ES-I3 (cell line): ENCODE results near the gene SYCE3.

Source experiments
- H3K36me3 ChIP-seq: 2 replicates; pipeline ENCODE4 v1.6.1; 2013; ENCODE audit warnings: mild to moderate bottlenecking, low read length, control low read depth, moderate library complexity; ENCODE audit not compliant: insufficient read depth
- H3K4me1 ChIP-seq: 2 replicates; pipeline ENCODE4 v1.6.1; 2013; ENCODE audit warnings: mild to moderate bottlenecking, control low read depth, low read length; ENCODE audit not compliant: insufficient read depth
- H3K9ac ChIP-seq: 2 replicates; pipeline ENCODE4 v1.6.1; 2013; ENCODE audit warnings: low read depth, mild to moderate bottlenecking, low read length, moderate library complexity
- H3K9me3 ChIP-seq: 2 replicates; pipeline ENCODE4 v1.6.1; 2013; ENCODE audit warnings: mild to moderate bottlenecking, low read length, moderate library complexity; ENCODE audit not compliant: control insufficient read depth, insufficient read depth

The SYCE3 gene

DNA sequence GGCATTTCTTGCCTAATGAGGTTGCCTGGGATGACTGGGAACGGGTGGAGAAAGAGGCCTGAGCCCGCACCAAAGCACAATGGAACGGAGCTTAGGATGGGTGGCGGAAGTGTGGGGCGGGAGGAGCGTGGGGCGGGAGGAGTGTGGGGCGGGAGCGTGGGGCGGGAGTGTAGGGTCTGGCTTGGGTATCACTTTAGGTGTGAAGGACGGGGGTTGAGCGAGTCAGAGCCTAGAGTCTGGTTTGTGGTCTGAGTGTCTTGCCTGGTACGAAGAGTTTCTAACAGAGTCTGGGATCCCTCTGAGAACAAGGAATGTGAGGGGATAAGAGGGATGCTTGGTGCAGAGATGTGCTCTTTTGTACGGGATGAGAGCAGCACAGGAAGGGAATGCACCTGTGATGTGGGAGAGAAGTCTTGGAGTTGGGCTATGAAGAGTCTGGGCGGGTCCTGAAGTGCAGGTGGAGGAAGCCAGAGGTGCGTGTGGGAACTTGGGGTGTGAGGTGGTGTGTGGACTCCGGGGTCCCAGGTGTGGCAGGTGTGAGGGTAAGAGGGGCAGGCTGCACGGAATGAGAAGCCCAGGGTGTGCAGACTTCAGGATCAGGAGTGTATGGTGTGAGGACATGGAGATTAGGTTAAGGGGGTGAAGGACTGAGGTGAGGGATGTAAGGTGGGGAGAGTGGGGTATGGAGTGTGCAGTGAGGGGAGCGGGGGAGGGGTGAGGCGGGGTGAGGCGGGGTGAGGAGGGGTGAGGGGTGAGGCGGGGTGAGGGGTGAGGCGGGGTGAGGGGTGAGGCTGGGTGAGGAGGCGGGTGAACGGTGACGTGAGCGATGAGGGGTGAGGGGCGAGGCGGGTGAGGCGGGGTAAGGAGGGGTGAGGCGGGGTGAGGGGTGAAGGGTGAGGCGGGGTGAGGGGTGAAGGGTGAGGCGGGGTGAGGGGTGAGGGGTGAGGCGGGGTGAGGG, 1.0 kb downstream of the SYCE3 start:
- no peak overlapping the region for H3K9ac ChIP-seq
- H3K9me3 ChIP-seq = no peaks in the 10 kb centered on the region
- H3K36me3 ChIP-seq = no peaks in the 10 kb centered on the region
- no peaks in the 10 kb centered on the region for H3K4me1 ChIP-seq

DNA sequence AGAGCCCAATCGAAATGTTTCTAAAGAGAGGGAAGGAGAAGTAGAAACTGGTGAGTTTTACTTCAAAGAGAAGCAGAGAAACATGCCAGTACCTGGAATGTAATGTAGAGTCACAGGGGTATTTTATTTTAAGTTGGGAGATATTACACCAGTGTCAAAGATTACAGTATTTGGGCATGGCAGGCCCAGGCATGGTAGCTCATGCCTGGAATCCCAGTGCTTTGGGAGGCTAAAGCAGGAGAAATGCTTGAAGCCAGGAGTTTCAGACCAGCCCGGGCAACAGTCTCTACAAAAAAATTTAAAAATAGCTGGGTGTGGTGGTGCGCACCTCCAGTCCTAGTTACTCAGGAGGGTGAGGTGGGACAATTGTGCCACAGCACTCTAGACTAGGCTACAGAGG, 2.7 kb downstream of the SYCE3 start:
- no peaks in the 10 kb centered on the region for H3K4me1 ChIP-seq
- no peak overlapping the region for H3K9ac ChIP-seq
- H3K36me3 ChIP-seq = no peaks in the 10 kb centered on the region
- H3K9me3 ChIP-seq = no peaks in the 10 kb centered on the region

DNA sequence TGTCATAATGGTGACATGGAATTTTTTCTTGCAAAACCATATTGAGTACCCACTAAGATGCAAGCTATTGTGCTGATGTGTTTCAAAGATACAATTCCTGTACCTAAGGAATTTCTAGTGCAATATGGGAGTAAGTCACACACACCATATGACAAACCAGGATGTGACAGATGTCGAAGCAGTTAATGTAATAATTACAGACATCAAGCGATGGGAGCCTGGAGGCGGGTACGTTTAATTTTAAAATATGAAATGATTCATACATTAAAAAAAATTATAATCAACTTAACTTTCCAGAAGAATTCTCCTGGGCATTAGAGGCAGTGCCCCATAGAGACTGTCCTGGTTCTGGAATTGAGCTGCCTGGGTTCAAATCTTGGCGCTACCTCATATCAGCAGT, 6.0 kb downstream of the SYCE3 start:
- no peaks in the 10 kb centered on the region for H3K9me3 ChIP-seq
- no peak overlapping the region for H3K9ac ChIP-seq
- no peaks in the 10 kb centered on the region for H3K36me3 ChIP-seq
- H3K4me1 ChIP-seq = no peaks in the 10 kb centered on the region

DNA sequence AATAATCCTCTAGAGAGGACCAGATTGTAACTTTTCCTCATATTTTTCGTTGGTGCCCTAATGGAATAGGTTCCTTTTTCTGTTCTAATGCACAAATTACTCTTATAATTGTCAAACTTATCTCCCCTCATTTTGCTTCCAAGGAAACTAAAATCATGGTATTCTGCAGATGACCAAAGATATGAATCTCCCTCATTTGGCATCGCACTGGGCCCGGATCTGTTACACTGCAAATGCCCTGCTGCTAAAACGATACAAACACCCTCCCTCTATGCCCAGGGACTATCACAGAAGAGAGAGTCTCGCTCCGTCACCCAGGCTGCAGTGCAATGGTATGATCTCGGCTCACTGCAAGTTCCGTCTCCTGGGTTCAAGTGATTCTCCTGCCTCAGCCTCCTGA, 9.4 kb downstream of the SYCE3 start:
- H3K9me3 ChIP-seq = no peaks in the 10 kb centered on the region
- H3K36me3 ChIP-seq = no peaks in the 10 kb centered on the region
- no peaks in the 10 kb centered on the region for H3K4me1 ChIP-seq
- no peak overlapping the region for H3K9ac ChIP-seq

DNA sequence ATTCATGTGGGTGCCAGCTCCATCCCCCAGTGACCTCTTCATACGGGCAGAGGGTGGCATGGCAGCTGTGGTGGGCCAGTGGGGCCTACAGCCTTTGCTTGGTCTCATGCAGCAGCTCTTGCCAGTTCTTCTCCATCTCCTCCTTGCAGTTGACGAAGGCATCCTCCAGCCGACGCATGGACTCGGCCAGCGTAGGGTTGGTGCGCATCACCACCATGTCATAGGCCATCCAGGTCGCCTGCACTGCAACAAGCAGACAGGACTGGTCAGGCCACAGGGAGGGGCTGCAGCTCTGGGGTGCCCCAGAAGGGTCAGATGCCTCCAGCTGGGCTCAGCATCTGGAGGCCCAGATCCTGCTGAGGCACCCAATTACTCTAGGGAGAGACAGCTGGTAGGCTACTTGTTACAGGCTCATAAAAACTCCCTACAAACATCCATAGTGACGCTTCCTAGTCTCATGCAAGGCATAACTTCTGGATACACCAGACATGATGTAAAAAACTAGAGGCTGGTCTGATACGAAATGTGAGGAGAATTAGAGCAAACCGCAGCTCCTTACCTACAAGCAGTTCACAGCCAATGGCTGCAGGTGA, 11.5 kb downstream of the SYCE3 start:
- Histone ChIP-seq H3K9ac (no peak overlapping the region), H3K9me3 (no peaks in the 10 kb centered on the region), H3K4me1 (no peaks in the 10 kb centered on the region), H3K36me3 (no peaks in the 10 kb centered on the region)

DNA sequence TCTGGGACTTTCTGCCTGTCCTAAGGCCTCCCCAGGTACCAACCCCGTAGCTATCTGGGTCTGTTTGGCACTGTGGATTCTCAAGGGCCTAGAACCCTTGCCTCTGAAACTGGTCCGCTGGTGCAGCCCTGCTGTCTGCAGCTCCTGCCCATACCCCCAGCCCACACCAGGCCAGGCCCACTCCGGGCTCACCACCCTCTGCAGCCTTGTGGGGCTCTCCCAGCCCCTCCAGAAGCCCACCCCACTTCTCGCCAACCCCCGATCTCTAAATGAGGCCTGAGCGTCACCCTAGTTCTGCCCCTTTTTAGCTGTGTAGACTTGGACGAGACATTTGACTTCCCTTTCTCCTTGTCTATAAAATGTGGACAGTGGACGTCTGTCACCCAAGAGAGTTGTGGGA, 12.3 kb downstream of the SYCE3 start:
- no peaks in the 10 kb centered on the region for H3K36me3 ChIP-seq
- no peaks in the 10 kb centered on the region for H3K9me3 ChIP-seq
- no peaks in the 10 kb centered on the region for H3K4me1 ChIP-seq
- H3K9ac ChIP-seq = no peak overlapping the region

DNA sequence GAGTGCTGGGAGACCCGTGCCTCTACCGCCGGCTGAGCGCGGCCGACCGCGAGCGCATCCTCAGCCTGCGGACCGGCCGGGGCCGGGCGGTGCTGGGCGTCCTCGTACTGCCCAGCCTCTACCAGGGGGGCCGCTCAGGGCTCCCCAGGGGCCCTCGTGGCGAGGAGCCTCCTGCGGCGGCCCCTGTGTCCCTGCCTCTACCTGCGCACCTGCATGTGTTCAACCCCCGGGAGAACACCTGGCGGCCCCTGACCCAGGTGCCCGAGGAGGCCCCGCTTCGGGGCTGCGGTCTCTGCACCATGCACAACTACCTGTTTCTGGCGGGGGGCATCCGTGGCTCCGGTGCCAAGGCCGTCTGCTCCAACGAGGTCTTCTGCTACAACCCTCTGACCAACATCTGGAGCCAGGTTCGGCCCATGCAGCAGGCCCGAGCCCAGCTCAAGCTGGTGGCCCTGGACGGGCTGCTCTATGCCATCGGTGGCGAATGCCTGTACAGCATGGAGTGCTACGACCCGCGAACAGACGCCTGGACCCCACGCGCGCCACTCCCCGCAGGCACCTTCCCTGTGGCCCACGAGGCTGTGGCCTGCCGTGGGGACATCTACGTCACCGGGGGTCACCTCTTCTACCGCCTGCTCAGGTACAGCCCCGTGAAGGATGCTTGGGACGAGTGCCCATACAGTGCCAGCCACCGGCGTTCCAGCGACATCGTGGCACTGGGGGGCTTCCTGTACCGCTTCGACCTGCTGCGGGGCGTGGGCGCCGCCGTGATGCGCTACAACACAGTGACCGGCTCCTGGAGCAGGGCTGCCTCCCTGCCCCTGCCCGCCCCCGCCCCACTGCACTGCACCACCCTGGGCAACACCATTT, 13.6 kb downstream of the SYCE3 start:
- Histone ChIP-seq H3K36me3 (no peaks in the 10 kb centered on the region), H3K9ac (no peak overlapping the region), H3K9me3 (no peaks in the 10 kb centered on the region), H3K4me1 (no peaks in the 10 kb centered on the region)

DNA sequence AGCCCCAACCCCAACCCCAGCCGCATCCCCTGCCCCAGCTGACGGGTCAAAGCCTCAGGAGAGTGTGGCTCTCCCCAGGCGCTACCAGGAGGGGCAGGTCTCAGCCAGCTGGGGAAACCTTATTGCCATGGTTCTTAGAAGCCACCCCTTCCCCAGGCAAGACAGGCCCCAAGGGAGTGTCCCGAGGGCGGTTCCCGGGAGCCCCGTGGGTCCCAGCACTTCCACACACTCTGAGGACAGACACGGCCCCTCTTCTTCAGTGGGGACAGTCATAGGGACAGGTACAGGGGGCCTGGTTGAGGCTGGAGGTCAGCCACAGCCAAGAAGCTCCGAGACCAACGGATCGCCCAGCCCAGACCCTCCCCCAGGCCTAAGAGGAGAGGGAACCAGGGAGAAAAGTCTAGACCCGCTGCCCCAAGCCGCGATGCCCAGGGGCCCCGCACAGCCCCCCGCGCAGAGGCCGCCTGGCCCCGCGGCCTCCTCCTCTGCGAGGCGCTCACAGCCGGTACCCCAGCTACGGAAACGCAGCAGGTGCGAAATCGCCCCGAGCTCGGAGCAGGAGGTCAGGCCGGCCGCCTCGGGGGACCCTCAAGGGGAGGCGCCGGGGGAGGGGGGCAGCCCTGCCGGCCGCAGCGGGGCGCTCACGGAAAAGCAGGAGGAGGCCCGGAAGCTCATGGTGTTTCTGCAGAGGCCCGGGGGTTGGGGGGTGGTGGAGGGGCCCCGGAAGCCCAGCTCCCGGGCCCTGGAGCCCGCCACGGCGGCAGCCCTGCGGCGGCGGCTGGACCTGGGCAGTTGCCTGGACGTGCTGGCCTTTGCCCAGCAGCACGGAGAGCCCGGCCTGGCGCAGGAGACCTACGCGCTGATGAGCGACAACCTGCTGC, 14.4 kb downstream of the SYCE3 start:
- H3K9ac ChIP-seq = no peak overlapping the region
- no peaks in the 10 kb centered on the region for H3K9me3 ChIP-seq
- no peaks in the 10 kb centered on the region for H3K4me1 ChIP-seq
- H3K36me3 ChIP-seq = no peaks in the 10 kb centered on the region

DNA sequence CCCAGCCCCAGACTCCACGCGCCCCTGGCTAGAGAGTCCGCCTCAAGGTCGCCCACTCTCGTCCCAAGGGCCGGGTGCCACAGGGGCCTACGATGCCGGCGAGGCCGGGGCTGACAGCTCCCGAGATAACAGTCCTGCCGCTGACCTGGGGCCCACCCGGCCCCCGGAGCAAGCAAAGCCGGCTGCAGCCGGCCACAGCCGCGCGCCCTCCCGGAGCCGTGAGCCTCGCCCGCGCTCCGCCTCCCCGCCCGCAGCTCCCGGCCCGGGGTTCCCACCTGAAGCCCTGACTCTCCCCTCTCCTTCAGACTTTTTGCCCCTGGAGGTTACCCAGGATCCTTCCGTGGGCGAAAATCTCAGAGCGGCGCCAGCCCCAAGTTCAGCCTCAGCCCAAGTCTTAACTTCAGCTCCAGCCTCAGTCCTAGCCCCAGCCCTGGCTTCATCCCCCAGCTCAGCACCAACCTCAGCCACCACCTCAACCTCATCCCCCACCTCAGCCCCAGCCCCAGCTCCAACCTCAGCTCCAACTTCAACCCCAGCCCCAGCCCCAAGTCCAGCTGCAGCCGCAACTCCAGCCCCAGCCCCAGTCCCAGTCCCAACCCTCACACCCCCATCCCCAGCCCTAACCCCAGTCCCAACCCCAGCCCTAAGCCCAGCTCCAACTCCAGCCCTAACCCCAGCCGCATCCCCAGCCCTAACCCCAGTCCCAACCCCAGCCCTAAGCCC, 15.3 kb downstream of the SYCE3 start:
- Histone ChIP-seq H3K9ac (no peak overlapping the region), H3K36me3 (no peaks in the 10 kb centered on the region), H3K4me1 (no peaks in the 10 kb centered on the region)

DNA sequence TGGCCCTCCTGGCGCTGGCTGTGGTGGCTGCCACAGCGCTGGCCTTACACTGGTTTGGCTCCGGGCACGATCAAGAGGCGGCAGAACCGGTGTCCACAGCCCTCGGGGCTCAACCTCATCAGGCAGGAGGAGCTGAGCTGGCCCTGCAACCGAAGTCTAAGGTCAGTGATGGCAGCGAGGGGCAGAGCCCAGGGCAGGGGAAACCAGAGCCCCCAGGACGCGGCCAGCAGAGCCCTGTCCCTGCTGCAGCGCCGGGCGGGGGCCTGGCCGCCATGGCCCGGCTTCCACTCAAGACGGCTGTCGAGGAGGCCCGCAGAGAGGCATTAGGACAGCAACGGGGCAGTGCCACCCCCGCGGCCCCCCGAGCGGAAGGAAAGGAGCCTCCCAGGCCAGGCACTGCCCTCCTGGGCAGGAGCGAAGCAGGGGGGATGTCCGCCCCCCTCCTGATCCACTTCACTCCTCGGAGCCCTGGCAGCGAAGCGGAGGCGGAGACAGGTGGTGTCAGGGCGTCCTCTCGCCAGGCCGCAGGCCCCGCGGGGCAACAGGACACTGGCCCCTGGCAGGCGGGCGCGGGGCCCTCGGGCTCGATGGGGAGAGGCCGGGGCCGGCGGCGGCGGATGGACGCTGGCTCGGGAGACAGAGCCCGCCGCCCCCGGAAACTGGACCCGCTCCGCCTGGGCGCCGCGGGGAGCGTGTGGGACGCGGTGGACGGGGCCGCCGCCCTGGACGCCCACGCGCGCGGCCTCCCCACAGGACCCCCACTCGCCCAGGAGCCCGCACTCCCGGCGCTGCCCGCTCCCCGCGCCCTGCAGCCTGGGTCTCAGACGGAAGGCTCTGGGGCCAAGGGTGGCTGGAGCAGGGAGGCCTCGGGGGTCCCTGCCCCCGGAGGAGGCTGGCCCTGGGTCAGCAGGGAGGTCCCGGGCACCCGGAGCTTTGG, 16.1 kb downstream of the SYCE3 start:
- Histone ChIP-seq H3K36me3 (no peaks in the 10 kb centered on the region), H3K9me3 (no peaks in the 10 kb centered on the region), H3K9ac (no peak overlapping the region), H3K4me1 (no peaks in the 10 kb centered on the region)

More for the DNA sequence above, 15.3 kb downstream of the SYCE3 start:
- H3K9me3 ChIP-seq = no peaks in the 10 kb centered on the region

DNA sequence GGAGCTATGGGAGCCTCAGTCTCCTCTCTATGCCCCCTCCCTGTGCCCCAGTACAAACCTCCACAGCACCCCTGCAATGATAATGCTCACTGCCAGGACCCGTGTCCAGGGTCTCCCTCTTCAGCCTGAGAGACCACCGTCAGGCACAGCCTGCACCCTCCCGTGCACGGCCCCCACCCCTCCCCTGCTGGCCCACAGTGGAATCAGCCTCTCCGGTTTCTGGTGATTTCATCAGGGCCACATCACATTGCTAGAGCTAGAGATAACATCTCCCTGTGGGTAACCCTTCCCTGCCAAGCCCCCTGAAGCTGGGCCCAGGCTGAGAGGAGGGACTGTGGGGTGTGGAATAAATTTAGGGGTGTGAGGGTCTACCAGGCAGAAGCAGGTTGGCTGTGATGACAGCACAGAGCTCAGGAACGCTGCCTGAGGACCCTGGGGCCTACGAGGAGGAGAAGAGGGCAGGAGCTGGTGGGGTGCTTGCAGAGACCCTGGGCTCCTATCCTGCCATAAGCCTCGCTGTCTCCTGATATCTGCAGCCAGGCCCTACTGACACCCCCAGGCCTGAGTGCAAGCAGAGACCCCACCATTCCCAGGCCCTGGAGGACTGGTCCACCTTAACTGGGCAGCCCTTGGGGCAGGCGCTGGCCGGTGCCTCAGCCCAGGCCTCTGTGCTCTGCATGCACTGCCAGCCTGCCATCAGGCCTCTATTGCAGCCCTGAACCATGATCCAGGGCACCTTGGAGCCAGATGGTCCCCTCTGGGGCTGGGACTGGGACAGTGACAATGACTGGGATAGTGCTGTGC, 17.0 kb downstream of the SYCE3 start, which contains the start of gene KLHDC7B:
Gene KLHDC7B, plus strand, starts transcription at position 378 of the 804 bp plus-strand sequence. Its CDS starts 345 bp downstream, at position 723.
- H3K4me1 ChIP-seq = no peaks in the 10 kb centered on the region
- no peaks in the 10 kb centered on the region for H3K9me3 ChIP-seq
- H3K9ac ChIP-seq = no peak within 1 kb of the TSS
- no peaks in the 10 kb centered on the region for H3K36me3 ChIP-seq

DNA sequence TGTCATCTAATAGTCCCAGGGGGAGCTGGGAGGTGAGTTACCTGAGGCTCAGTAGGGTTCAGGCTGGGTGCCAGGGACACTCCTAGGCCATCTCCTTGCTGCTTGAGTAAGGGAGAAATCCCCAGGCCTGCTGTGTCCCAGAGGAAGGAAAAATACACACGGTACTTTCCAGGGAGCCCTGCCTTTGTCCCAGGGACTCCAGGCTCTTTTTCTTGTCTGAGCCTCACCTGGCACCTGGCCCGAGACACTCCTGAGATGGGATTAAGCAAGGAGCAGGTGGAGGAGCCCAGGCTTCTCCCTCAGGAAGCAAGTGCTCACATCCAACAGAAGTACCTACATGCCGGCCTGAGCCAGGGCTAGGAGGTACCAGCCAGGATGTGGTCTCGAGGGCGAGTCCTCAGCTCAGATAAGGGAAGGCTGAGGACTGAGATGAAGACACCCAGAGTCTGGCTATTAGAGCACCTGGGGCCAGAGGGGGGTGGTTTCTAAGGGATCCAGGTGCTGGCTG, 17.9 kb downstream of the SYCE3 start:
- no peaks in the 10 kb centered on the region for H3K4me1 ChIP-seq
- H3K36me3 ChIP-seq = no peaks in the 10 kb centered on the region
- no peaks in the 10 kb centered on the region for H3K9me3 ChIP-seq
- H3K9ac ChIP-seq = no peak overlapping the region
